ENCODE data around the gene FAM110D.

GRCh38 chr1:26191739-26192138, 32.9 kb downstream of the FAM110D start:
- TF ChIP-seq CTCF (IDR thresholded peaks at IDR 0.05; ENCODE audit: low read length) (no peak), EZH2 (IDR thresholded peaks at IDR 0.05; ENCODE audit: borderline replicate concordance, low read length) (no peak)
